LHCN-M2 (cell line): Measurements from ENCODE around the gene TRAK2. TPM values are rescaled to one million over a fixed set of nuclear protein-coding genes. Genes with fewer than 3 reads are reported as not detected.

Source experiments
- DNase-seq: peaks from one replicate; pipeline ENCODE4 v3.0.0-alpha.2; 2012; ENCODE audit warnings: low read depth
- total RNA-seq: library from RNA; depleted of rRNA; stranded (reverse); fragments of >200 nt; gene quantifications from 2 replicates; pipeline ENCODE4 v1.2.3, GENCODE V29; 2014; rRNA removed

TRAK2 gene
- total RNA-seq, 1 experiment from 2014 or later: 73.9 TPM

- no peak for DNase-seq
Observed at GRCh38 chr2:201361078-201361733, 90.1 kb downstream of the TRAK2 start.

GRCh38 chr2:201360256-201360655 lies 91.0 kb downstream of the TRAK2 start:
- DNase-seq: no peak

GRCh38 chr2:201358684-201359083 lies 92.6 kb downstream of the TRAK2 start:
- DNase-seq: peak; percentile 45

- peak; percentile 73 for DNase-seq
Observed at GRCh38 chr2:201357221-201357620, 94.0 kb downstream of the TRAK2 start, which contains the start of gene FLACC1. TSS of gene FLACC1 (minus strand) at chr2:201357345. CDS start at chr2:201351404, 5,941 bp downstream.

GRCh38 chr2:201353116-201353515 lies 98.1 kb downstream of the TRAK2 start:
- DNase-seq: no peak

- no peak for DNase-seq
Observed at GRCh38 chr2:201350879-201351278, 100.4 kb downstream of the TRAK2 start.

GRCh38 chr2:201349601-201350000 lies 101.7 kb downstream of the TRAK2 start:
- no peak for DNase-seq

- DNase-seq: no peak
Observed at GRCh38 chr2:201348758-201349157, 102.5 kb downstream of the TRAK2 start.

GRCh38 chr2:201347138-201347537 lies 104.1 kb downstream of the TRAK2 start:
- no peak for DNase-seq

- peak; percentile 75 for DNase-seq
Observed at GRCh38 chr2:201345625-201346213, 105.5 kb downstream of the TRAK2 start.

GRCh38 chr2:201344663-201345366 lies 106.4 kb downstream of the TRAK2 start:
- DNase-seq: no peak

GRCh38 chr2:201343559-201343958 lies 107.7 kb downstream of the TRAK2 start:
- DNase-seq: no peak

- no peak for DNase-seq
Observed at GRCh38 chr2:201342923-201343322, 108.3 kb downstream of the TRAK2 start.

- no peak for DNase-seq
Observed at GRCh38 chr2:201329409-201329808, 121.8 kb downstream of the TRAK2 start.

GRCh38 chr2:201327678-201328077 lies 123.6 kb downstream of the TRAK2 start:
- DNase-seq: no peak

Other genes starting within 250 kb of the TRAK2 start
- 19.6 and 23.0 TPM in 2 replicates for gene CASP8, start 190.9 kb downstream of the TRAK2 start, total RNA-seq
- gene FLACC1, start 94.1 kb downstream of the TRAK2 start, total RNA-seq: 1.3 and 3.7 TPM in 2 replicates
- 255 and 259 TPM in 2 replicates for gene STRADB, start 282 bp upstream of the TRAK2 start, total RNA-seq
- gene TMEM237, start 192.0 kb upstream of the TRAK2 start, total RNA-seq: 92.9 and 102 TPM in 2 replicates
- gene MPP4, start 247.2 kb upstream of the TRAK2 start, total RNA-seq: 111 and 140 TPM in 2 replicates